Stimulated activated CD4-positive, alpha-beta T cell treated with anti-CD3 and anti-CD28 coated beads, Interleukin-4, amount 100 ng/mL, for 48 hours (primary cell): Measurements from ENCODE around the gene ABL2.

ENCODE experiments used
- DNase-seq, 2 donors: peaks; one replicate each; pipeline ENCODE4 v3.0.0-alpha.2; 2020; ENCODE audit warnings: low read depth in 2 of 2

ABL2 gene

GRCh38 chr1:179092896-179093461 is 136.5 kb downstream of the ABL2 start:
- DNase-seq = no peak

- DNase-seq = no peak
Measured at GRCh38 chr1:179091691-179092165, 137.7 kb downstream of the ABL2 start.

GRCh38 chr1:179090923-179091322 is 138.6 kb downstream of the ABL2 start:
- DNase-seq = no peak

- no peak for DNase-seq
Measured at GRCh38 chr1:179090522-179090921, 139.0 kb downstream of the ABL2 start.

- DNase-seq = no peak
Measured at GRCh38 chr1:179089827-179090482, 139.5 kb downstream of the ABL2 start.

GRCh38 chr1:179087665-179088064 is 141.8 kb downstream of the ABL2 start:
- no peak for DNase-seq

DNA sequence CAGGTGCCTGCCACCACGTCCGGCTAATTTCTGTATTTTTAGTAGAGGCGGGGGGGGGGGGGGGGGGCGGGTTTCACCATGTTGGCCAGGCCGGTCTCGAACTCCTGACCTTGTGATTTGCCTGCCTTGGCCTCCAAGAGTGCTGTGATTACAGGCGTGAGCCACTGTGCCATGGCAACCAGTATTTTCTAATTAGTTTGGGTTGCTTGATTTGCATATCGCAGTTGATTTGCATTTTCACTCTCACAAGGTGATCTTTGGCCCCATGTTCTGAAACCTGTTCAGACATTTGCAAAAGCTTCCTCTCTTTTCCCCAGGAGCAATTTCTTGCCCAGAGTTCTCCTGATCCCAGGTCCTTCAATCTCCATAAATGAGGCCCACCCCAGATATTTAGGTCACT is 145.9 kb downstream of the ABL2 start:
- DNase-seq = no peak

DNA sequence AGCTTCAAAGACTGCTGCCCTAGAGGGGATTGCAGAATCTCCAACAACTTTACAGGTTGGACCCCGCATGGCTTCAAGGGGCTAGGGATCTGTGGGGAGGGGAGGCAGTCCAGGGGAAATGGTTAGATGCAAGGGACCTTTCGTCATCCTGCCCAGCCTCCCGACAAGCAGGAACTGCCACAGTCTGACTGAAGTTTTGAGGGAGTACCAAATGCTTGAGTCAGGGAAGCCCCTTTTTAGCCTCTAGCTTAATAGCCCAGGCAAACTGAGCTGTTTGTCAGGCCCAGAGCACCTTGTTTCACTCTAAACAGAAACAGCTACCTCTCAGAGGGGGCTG is 146.5 kb downstream of the ABL2 start:
- peak in 1 of 2 donors; percentile 13 for DNase-seq

DNA sequence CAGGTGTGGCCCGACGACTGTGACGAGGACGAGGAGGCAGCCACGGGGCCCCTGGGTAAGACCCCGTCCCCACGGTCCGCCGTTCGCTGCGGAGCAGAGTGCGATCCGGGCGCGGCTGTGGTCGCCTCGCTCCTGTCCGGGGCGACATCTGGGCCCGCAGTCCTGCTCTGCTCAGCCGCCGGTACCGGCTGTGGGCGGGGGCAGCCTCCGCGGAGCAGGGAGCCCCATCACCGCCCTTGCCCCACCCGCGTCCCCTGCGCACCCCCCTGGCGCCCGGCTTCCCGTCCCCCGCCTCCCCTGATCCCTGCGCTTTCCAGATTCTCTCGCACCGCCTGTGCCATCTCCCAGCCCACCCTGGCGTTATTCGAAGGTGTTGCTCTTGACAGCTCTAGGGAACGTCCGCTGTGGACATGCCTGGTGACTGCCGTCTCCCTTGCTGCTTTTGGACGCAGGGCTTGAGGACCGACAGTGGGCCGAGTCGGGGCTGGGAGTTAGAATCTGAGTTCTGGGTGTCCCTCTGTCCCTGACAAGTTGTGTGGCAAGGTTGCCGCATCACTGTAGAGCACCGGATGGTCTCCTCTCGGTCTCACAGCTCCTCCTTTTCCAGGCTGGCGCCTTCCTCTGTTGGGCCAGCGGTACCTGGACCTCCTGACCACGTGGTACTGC is 147.0 kb downstream of the ABL2 start:
- DNase-seq = peak; percentile 12 to 27

DNA sequence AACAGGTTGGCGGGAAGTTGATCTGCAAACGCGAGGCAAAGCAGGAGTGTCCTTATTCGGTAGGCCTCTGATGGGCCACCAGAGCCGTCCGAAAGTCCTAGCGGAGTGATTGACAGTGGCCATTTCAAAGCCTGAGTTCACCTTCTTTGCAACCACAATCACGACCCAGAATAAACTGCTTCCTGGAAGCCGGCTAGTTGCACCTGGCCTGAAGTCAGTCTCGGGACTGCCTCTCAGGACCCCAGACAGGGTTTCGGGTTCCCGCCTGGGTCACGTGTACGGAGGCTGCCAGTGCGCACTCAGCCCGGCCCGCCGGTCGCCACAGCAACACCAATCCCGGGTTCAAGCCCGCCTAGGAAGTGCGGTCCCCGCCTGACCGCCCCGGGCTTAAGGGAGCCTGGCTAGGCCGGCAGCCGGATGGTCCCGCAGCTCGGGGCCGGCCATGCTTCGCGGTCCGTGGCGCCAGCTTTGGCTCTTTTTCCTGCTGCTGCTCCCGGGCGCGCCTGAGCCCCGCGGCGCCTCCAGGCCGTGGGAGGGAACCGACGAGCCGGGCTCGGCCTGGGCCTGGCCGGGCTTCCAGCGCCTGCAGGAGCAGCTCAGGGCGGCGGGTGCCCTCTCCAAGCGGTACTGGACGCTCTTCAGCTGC is 147.7 kb downstream of the ABL2 start, which contains the start of gene TOR3A:
TOR3A (plus strand) TSS at position 384 of the 646 bp plus-strand sequence; CDS start at position 443, 59 bp downstream.
- DNase-seq = peak; percentile 65 to 82

- peak in 1 of 2 donors; percentile 16 for DNase-seq
Measured at GRCh38 chr1:179080866-179081686, 148.4 kb downstream of the ABL2 start.

DNA sequence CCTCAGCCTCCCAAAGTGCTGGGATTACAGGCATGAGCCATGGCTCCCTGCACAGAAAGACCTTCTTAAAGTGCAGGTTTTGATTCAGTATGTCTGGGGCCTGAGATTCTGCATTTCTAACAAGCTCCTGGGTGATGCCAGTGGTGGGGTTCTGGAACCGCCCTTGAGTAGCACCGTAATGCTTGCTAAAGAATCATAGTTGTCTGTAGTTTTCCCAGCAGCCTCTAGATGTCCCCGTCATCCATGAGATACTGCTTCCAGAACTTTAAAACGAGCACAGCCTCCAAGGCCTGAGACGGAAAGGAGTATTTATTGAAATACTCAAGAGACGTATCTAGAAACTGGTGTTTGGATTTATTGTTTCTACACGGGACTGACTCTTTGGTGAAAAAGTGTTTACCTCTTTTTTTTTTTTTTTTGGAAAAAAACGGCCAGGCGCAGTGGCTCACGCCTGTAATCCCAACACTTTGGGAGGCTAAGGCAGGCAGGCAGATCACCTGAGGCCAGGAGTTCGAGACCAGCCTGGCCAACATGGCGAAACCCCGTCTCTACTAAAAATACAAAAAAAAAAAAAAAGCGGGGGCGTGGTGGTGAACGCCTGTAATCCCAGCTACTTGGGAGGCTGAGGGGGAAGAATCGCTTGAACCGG is 150.2 kb downstream of the ABL2 start:
- peak; percentile 18 to 28 for DNase-seq

DNA sequence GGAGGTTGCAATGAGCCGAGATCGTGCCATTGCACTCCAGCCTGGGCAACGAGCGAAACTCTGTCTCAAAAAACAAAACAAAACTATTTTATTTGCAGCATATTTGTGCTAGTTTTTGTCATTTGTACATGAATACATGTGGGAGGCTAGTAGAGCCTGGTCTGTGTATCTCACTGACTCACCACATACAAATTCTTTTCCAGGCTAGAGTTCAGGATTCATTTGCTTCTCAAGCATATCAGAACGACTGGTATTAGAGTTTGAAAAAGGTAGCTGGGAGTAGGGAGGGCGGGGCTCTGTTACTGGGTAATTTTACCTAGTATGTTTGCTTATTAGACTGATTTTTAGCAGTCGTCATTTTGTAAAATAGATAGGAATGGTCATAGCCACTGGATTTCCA is 152.1 kb downstream of the ABL2 start:
- no peak for DNase-seq

DNA sequence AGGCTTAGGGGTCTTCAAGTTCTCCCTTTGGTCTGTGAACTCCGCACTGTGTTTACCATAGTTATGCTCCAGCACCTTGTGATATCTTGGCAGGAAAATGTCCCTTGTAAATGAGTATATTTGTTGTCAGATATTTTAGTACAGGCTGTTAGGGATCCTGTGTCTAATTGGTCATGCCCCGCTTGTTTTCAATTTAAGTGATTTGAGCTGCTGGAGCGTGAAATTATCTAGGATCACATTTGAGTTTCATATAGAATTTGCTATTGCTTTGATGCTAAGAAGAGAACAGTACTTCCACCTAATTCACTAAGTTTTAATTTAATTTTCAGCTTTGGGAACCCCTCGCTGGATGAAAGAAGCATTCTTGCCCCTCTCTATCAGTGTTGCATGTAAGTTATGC is 163.0 kb downstream of the ABL2 start:
- no peak for DNase-seq

DNA sequence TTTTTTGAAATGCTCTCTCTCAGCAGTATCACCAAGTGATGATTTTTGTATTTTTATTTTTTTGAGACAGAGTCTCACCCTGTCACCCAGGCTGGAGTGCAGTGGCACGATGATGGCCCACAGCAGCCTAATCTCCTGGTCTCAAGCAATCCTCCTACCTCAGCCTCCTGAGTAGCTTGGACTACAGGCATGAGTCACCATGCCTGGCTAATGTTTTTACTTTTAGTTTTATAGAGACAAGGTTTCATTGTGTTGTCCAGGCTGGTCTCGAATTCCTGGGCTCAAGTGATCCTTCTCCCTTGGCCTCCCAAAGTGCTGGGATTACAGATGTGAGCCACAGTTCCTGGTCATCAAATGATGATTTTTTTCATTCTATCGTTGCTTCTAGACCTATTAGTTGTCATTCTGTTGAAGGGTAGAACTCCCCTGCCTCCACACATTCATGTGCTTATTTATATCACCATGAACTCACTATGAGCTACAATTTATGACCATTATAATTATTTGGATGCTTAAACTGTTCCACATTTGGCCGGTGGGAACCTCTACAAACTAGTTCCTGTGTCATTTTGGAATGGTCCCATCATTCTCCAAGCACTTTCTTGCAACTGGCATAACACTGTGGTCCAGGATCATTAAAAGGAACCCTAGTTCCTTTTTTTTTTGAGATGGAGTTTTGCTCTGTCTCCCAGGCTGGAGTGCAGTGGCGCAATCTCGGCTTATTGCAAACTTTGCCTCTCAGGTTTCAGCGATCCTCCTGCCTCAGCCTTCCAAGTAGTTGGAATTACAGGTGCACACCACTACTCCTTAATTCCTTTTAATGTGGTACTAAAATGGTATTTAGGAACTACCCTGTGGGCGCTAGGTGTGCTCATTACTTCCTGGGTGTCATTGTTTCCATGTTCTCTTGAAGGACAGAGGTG is 167.9 kb downstream of the ABL2 start:
- DNase-seq = no peak

GRCh38 chr1:179058487-179059483 is 170.7 kb downstream of the ABL2 start:
- no peak for DNase-seq

DNA sequence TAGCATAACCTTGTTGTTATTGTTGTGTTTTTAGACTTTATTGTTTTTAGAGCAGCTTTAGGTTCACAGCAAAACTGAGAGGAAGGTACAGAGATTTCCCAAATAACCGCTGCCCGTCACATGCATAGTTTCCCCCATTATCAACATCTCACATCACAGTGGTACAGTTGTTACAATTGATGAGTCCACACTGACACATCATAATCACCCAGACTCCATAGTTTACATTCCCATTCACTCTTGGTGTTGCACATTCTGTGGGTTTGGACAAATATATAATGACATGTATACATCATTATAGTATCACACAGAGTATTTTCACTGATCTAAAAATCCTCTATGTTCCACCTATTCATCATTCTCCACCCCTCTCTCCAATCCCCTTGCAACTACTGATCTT is 173.5 kb downstream of the ABL2 start:
- DNase-seq = no peak

- DNase-seq = no peak
Measured at GRCh38 chr1:179053486-179053885, 176.0 kb downstream of the ABL2 start.

- DNase-seq = no peak
Measured at GRCh38 chr1:179052776-179053175, 176.7 kb downstream of the ABL2 start.
